ENCODE measurements around the gene HACD2.

Gene HACD2

GRCh38 chr3:123485551-123485950 lies 99.3 kb downstream of the HACD2 start:
- TF ChIP-seq Cebpa-rat (IDR thresholded peaks at IDR 0.05): no peak

GRCh38 chr3:123483146-123483545 lies 101.7 kb downstream of the HACD2 start:
- H3K36me3 ChIP-seq: no peaks in the 10 kb centered on the region
- H3K9me3 ChIP-seq (replicated peaks in 1 of 11): no peaks in the 10 kb centered on the region
- peak overlapping the region in 8 of 11 experiments; percentile 12 to 90 (median 70); a peak in 14 of 22 replicates for H3K4me2 ChIP-seq
- peaks cover 0 to 18% (median 0%) of the 10 kb centered on the region in 11 experiments; a peak in 5 of 22 replicates for H3K27me3 ChIP-seq
- no peaks in the 10 kb centered on the region; a peak in 1 of 22 replicates for H4K20me1 ChIP-seq
- no peak overlapping the region for H3K4me3 ChIP-seq
- H3K4me1 ChIP-seq: peaks cover 7 to 67% (median 50%) of the 10 kb centered on the region in 10 experiments; a peak in 18 of 20 replicates
- no peak for TF ChIP-seq Cebpa-rat (IDR thresholded peaks at IDR 0.05)
- no peak overlapping the region for H3K27ac ChIP-seq
- no peak overlapping the region for H3K9ac ChIP-seq

More at GRCh38 chr3:123485551-123485950, 99.3 kb downstream of the HACD2 start:
- Histone ChIP-seq H3K36me3 (peaks cover 0 to 5% (median 2%) of the 10 kb centered on the region in 11 experiments; a peak in 9 of 22 replicates), H4K20me1 (no peaks in the 10 kb centered on the region; a peak in 2 of 22 replicates), H3K27ac (no peak overlapping the region), H3K4me1 (peaks cover 4 to 51% (median 30%) of the 10 kb centered on the region in 10 experiments; a peak in 18 of 20 replicates), H3K9me3 (replicated peaks in 1 of 11) (no peaks in the 10 kb centered on the region), H3K9ac (no peak overlapping the region), H3K4me2 (no peak overlapping the region), H3K4me3 (no peak overlapping the region), H3K27me3 (peaks cover 0 to 6% (median 0%) of the 10 kb centered on the region in 11 experiments; a peak in 3 of 22 replicates)

- TF ChIP-seq Cebpa-rat (IDR thresholded peaks at IDR 0.05): no peak
- no peak overlapping the region for H3K27ac ChIP-seq
- H3K9ac ChIP-seq: no peak overlapping the region
- H3K4me1 ChIP-seq: peaks cover 7 to 74% (median 56%) of the 10 kb centered on the region in 10 experiments; a peak in 18 of 20 replicates
- H3K27me3 ChIP-seq: peaks cover 0 to 18% (median 0%) of the 10 kb centered on the region in 11 experiments; a peak in 5 of 22 replicates
- H3K36me3 ChIP-seq: no peaks in the 10 kb centered on the region
- H3K4me3 ChIP-seq: no peak overlapping the region
- no peaks in the 10 kb centered on the region; a peak in 1 of 22 replicates for H4K20me1 ChIP-seq
- H3K4me2 ChIP-seq: peak overlapping the region in 5 of 11 experiments; percentile 76 to 90 (median 85); a peak in 9 of 22 replicates
- H3K9me3 ChIP-seq (replicated peaks in 1 of 11): no peaks in the 10 kb centered on the region
Observed at GRCh38 chr3:123481722-123482457, 103.0 kb downstream of the HACD2 start.

GRCh38 chr3:123481071-123481470 lies 103.8 kb downstream of the HACD2 start:
- Histone ChIP-seq H3K9ac (no peak overlapping the region), H3K4me2 (peak overlapping the region in 10 of 11 experiments; percentile 28 to 90 (median 76); a peak in 20 of 22 replicates), H3K4me3 (no peak overlapping the region), H3K36me3 (no peaks in the 10 kb centered on the region), H3K4me1 (peaks cover 7 to 79% (median 57%) of the 10 kb centered on the region in 10 experiments; a peak in 18 of 20 replicates), H3K9me3 (replicated peaks in 1 of 11) (no peaks in the 10 kb centered on the region), H3K27ac (no peak overlapping the region), H3K27me3 (peaks cover 0 to 18% (median 0%) of the 10 kb centered on the region in 11 experiments; a peak in 5 of 22 replicates), H4K20me1 (no peaks in the 10 kb centered on the region; a peak in 1 of 22 replicates)
- no peak for TF ChIP-seq Cebpa-rat (IDR thresholded peaks at IDR 0.05)

- Histone ChIP-seq H3K27ac (no peak overlapping the region), H3K4me1 (peaks cover 12 to 85% (median 63%) of the 10 kb centered on the region in 10 experiments; a peak in 19 of 20 replicates), H3K9ac (no peak overlapping the region), H3K4me2 (peak overlapping the region; percentile 6 to 90 (median 75); a peak in 20 of 22 replicates), H3K36me3 (no peaks in the 10 kb centered on the region), H3K9me3 (replicated peaks in 1 of 11) (no peaks in the 10 kb centered on the region), H3K4me3 (no peak overlapping the region), H4K20me1 (no peaks in the 10 kb centered on the region; a peak in 1 of 22 replicates), H3K27me3 (peaks cover 0 to 18% (median 0%) of the 10 kb centered on the region in 11 experiments; a peak in 5 of 22 replicates)
- no peak for TF ChIP-seq Cebpa-rat (IDR thresholded peaks at IDR 0.05)
Observed at GRCh38 chr3:123480428-123480827, 104.4 kb downstream of the HACD2 start.

- Histone ChIP-seq H3K4me2 (peak overlapping the region in 9 of 11 experiments; percentile 28 to 90 (median 76); a peak in 17 of 22 replicates), H3K27ac (no peak overlapping the region), H3K4me1 (peaks cover 14 to 91% (median 67%) of the 10 kb centered on the region in 10 experiments; a peak in 19 of 20 replicates), H3K36me3 (no peaks in the 10 kb centered on the region), H3K9ac (no peak overlapping the region), H3K27me3 (peaks cover 0 to 18% (median 0%) of the 10 kb centered on the region in 11 experiments; a peak in 5 of 22 replicates), H4K20me1 (no peaks in the 10 kb centered on the region; a peak in 1 of 22 replicates), H3K4me3 (no peak overlapping the region), H3K9me3 (replicated peaks in 1 of 11) (no peaks in the 10 kb centered on the region)
- TF ChIP-seq Cebpa-rat (IDR thresholded peaks at IDR 0.05): no peak
Observed at GRCh38 chr3:123479891-123480290, 105.0 kb downstream of the HACD2 start.

GRCh38 chr3:123478314-123478713 lies 106.5 kb downstream of the HACD2 start:
- Histone ChIP-seq H3K4me3 (no peak overlapping the region), H3K4me2 (peak overlapping the region in 8 of 11 experiments; percentile 20 to 80 (median 66); a peak in 14 of 22 replicates), H3K36me3 (no peaks in the 10 kb centered on the region), H3K9me3 (replicated peaks in 1 of 11) (no peaks in the 10 kb centered on the region), H4K20me1 (no peaks in the 10 kb centered on the region; a peak in 1 of 22 replicates), H3K27me3 (peaks cover 0 to 18% (median 0%) of the 10 kb centered on the region in 11 experiments; a peak in 5 of 22 replicates), H3K27ac (no peak overlapping the region), H3K4me1 (peaks cover 14 to 85% (median 61%) of the 10 kb centered on the region in 10 experiments; a peak in 19 of 20 replicates), H3K9ac (0 out of 22 replicates have a peak overlapping the region, but pooled peaks of 1 of the 11 experiments have one; percentile 16)
- no peak for TF ChIP-seq Cebpa-rat (IDR thresholded peaks at IDR 0.05)

- H3K27ac ChIP-seq: no peak overlapping the region
- H3K4me1 ChIP-seq: peaks cover 14 to 73% (median 52%) of the 10 kb centered on the region in 10 experiments; a peak in 19 of 20 replicates
- no peak overlapping the region for H3K9ac ChIP-seq
- TF ChIP-seq Cebpa-rat (IDR thresholded peaks at IDR 0.05): no peak
- H3K4me2 ChIP-seq: peak overlapping the region in 7 of 11 experiments; percentile 44 to 80 (median 69); a peak in 7 of 22 replicates
- H4K20me1 ChIP-seq: no peaks in the 10 kb centered on the region; a peak in 1 of 22 replicates
- no peak overlapping the region for H3K4me3 ChIP-seq
- no peaks in the 10 kb centered on the region for H3K9me3 ChIP-seq (replicated peaks in 1 of 11)
- H3K36me3 ChIP-seq: no peaks in the 10 kb centered on the region
- peaks cover 0 to 12% (median 0%) of the 10 kb centered on the region in 11 experiments; a peak in 5 of 22 replicates for H3K27me3 ChIP-seq
Observed at GRCh38 chr3:123476967-123477750, 107.7 kb downstream of the HACD2 start.
